ENCODE data around the gene ZNF773. TPM values are rescaled to one million over a fixed set of nuclear protein-coding genes. Genes with fewer than 3 reads are reported as not detected.
"Not testable (repeated sequence)": the region's sequence is repeated elsewhere in the genome, so short reads cannot be mapped to it uniquely, and the experiment has no call there.

ZNF773 gene
- total RNA-seq (10 to 100 TPM; 31.2 to 33.3 TPM), polyA plus RNA-seq (ENCODE audit: insufficient read depth, low read depth, low replicate concordance) (7.3 TPM)
- long read RNA-seq, donor 1, partial matches to known transcripts = 0 of 3 reads
- long read RNA-seq, donor 1, other reads (novel, unspliced or antisense) = 0 of 3 reads
- long read RNA-seq, donor 2, partial matches to known transcripts = 0 of 2 reads
- long read RNA-seq, donor 2, other reads (novel, unspliced or antisense) = 0 of 2 reads

DNA sequence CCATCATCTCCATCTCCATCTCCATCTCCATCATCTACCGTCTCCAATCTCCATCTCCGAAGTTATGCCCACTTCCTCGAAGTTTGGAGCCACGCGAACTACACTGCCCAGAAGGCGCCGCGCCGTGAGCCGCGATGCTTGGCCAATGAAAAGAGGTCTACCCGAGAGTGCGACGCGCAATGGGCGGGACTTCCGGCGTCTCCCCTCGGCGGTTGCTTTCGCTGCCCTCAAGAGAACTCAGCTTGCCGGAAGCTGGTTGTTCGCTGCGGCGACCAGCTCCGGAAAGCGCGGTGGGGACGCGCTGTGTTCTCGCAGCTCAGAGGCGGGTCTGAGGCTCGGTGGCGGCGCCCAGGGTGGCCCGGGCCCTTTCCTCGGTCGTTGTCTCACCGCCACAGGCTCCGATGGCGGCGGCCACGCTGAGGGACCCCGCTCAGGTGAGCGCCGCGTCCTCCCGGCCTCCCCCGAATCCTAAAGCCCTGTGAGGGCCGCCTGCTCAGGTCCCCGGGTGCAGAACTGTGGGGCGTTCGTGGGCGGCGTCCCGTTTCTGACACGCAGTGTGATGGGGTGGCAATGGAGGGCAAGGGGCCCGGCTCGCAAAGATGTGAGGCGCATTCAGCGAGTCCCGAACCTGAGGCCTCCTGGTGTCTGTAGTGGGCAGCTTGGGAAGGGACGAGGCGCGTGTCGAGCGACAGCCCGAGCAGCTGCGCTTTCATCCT is at the start of gene ZNF773:
Gene ZNF773 (plus strand): TSS at position 259 of the 716 bp plus-strand sequence. CDS start 143 bp downstream, at position 402.
- H3K4me1 ChIP-seq; H3K9me3 ChIP-seq; H3K36me3 ChIP-seq (ENCODE audit: low read depth, missing control alignments); intact Hi-C loops (cut with DNase I; ENCODE audit: low total_unique reads); H3K27me3 ChIP-seq: not testable (repeated sequence)
- peak within 1 kb of the TSS; percentile 81 to 82 for H3K27ac ChIP-seq
- WGBS, 2 donors = 1% methylated on average over 16 to 40 of the region's 69 CpGs
- peak; percentile 98 for DNase-seq
- H3K4me3 ChIP-seq = peak within 1 kb of the TSS; percentile 81 to 85

DNA sequence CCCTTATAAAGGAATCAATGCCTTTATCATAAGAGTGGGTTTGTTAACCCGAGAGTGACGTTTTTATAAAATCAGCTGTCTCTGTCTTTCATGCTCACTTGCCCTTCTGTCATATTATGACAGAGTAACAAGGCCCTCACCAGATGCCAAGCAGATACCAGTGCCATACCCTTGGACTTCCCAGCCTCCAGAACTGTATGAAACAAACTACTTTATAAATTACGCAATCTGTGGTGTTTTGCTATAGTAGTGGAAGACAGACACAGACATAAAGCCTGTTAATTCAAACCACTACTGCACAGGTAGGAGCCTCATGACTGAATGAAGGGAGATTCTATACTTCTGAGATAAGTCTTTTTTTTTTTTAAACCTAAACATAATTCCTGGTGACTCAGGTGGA is 47.4 kb upstream of the ZNF773 start:
- no peak overlapping the region for H3K4me3 ChIP-seq
- 92 to 96% methylated on average over 3 of the region's 3 CpGs for WGBS, 2 donors
- H3K9me3 ChIP-seq = no peaks in the 10 kb centered on the region
- H3K4me1 ChIP-seq = no peaks in the 10 kb centered on the region
- intact Hi-C loops (cut with DNase I; ENCODE audit: low total_unique reads) = no loop called here
- H3K27me3 ChIP-seq = no peaks in the 10 kb centered on the region
- H3K36me3 ChIP-seq (ENCODE audit: low read depth, missing control alignments) = no peaks in the 10 kb centered on the region
- DNase-seq = no peak
- no peak for TF ChIP-seq POLR2A (IDR thresholded peaks at IDR 0.05)
- H3K27ac ChIP-seq = no peak overlapping the region

DNA sequence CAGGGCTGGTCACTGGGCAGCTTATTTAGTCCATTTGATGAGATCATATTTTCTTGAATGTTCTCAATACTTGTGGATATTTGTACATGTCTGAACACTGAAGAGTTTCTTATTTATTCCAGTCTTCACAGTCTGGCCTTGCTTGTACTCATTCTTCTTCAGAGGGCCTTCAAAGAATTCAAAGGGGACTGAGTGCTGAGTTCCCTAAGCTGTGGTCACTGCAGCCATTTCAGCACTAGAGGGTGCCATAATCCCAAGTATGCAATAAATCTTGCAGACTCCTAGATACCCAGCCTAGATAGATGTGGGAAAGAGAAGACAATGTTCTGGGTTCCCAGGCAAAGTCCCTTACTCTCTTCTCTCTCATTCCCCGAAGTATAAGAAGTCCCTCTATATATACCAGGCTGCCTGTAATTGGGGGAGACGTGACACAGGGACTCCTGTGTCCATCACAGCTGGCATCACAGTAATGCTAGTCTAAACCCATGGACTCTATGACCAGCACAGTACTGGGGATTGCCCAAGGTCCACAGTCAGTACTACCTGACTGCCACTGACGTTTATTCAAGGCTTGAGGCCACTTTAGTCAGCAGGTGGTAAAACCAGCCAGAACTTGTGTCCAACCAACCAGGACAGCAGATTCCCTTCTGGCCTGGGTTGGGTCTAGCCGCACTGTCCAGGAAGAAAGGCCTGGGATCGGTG is 33.9 kb upstream of the ZNF773 start:
- WGBS, 2 donors = 87 to 92% methylated on average over 5 of the region's 5 CpGs
- DNase-seq = no peak
- Histone ChIP-seq H3K9me3 (no peaks in the 10 kb centered on the region), H3K27me3 (no peaks in the 10 kb centered on the region), H3K27ac (no peak overlapping the region), H3K4me3 (no peak overlapping the region), H3K36me3 (ENCODE audit: low read depth, missing control alignments) (no peaks in the 10 kb centered on the region), H3K4me1 (no peaks in the 10 kb centered on the region)
- TF ChIP-seq POLR2A (IDR thresholded peaks at IDR 0.05) = no peak
- TF ChIP-seq, protein P1, sequence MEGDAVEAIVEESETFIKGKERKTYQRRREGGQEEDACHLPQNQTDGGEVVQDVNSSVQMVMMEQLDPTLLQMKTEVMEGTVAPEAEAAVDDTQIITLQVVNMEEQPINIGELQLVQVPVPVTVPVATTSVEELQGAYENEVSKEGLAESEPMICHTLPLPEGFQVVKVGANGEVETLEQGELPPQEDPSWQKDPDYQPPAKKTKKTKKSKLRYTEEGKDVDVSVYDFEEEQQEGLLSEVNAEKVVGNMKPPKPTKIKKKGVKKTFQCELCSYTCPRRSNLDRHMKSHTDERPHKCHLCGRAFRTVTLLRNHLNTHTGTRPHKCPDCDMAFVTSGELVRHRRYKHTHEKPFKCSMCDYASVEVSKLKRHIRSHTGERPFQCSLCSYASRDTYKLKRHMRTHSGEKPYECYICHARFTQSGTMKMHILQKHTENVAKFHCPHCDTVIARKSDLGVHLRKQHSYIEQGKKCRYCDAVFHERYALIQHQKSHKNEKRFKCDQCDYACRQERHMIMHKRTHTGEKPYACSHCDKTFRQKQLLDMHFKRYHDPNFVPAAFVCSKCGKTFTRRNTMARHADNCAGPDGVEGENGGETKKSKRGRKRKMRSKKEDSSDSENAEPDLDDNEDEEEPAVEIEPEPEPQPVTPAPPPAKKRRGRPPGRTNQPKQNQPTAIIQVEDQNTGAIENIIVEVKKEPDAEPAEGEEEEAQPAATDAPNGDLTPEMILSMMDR (IDR thresholded peaks at IDR 0.05) = no peak
- intact Hi-C loops (cut with DNase I; ENCODE audit: low total_unique reads) = no loop called here

DNA sequence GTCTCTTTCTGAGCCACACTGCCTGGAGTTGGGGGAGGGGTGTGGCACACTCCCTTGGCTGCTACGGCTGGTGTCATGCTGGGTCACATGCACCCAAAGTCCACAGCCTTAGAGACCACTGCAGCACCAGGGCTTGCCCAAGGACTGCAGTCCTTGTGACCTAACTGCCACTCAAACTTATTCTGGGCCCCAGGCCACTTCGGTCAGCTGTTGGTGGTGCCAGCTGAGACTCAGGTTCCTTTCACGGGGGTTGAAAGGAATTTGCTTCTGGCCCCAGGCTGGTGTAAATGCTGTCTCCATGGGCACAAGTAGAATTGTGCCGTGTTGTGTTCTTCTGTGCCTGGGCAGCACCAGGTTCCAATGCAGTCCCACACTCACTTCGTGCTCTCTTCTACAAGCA is 33.2 kb upstream of the ZNF773 start:
- H3K27ac ChIP-seq = no peak overlapping the region
- no peaks in the 10 kb centered on the region for H3K27me3 ChIP-seq
- DNase-seq = no peak
- H3K4me1 ChIP-seq = no peaks in the 10 kb centered on the region
- WGBS, 2 donors = 98% methylated on average over 4 to 5 of the region's 5 CpGs
- no peaks in the 10 kb centered on the region for H3K9me3 ChIP-seq
- TF ChIP-seq, protein P1 (IDR thresholded peaks at IDR 0.05) = no peak
- no peak for TF ChIP-seq POLR2A (IDR thresholded peaks at IDR 0.05)
- H3K4me3 ChIP-seq = no peak overlapping the region
- no peaks in the 10 kb centered on the region for H3K36me3 ChIP-seq (ENCODE audit: low read depth, missing control alignments)
- intact Hi-C loops (cut with DNase I; ENCODE audit: low total_unique reads) = no loop called here

DNA sequence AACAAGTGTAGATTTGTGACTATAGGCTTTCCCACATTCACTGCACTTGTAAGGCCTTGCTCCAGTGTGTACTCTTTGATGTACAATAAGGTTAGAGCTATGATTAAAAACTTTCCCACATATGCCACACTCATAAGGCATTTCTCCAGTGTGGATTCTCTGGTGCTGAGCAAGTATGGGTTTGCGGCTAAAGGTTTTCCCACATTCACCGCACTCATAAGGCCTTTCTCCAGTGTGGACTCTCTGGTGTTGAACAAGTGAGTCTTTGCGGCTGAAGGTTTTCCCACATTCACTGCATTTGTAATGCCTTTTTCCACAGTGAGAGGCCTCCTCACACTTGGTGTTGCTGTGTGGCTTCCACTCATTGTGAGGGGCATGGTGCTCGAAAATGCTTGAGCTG is 26.1 kb upstream of the ZNF773 start:
- no peaks in the 10 kb centered on the region for H3K9me3 ChIP-seq
- no peaks in the 10 kb centered on the region for H3K27me3 ChIP-seq
- H3K4me3 ChIP-seq = no peak overlapping the region
- TF ChIP-seq POLR2A (IDR thresholded peaks at IDR 0.05) = no peak
- TF ChIP-seq, protein P1 (IDR thresholded peaks at IDR 0.05) = no peak
- H3K4me1 ChIP-seq = no peaks in the 10 kb centered on the region
- 97 to 100% methylated on average over 4 of the region's 4 CpGs for whole genome bisulfite sequencing, 2 donors
- H3K27ac ChIP-seq = no peak overlapping the region
- DNase-seq = no peak
- intact Hi-C loops (cut with DNase I; ENCODE audit: low total_unique reads) = no loop called here
- no peaks in the 10 kb centered on the region for H3K36me3 ChIP-seq (ENCODE audit: low read depth, missing control alignments)
